ENCODE data around the gene ASB5.

Gene ASB5

GRCh38 chr4:176229645-176230044 lies 39.4 kb downstream of the ASB5 start:
- TF ChIP-seq POLR2AphosphoS5 (IDR thresholded peaks at IDR 0.05; ENCODE audit: low read depth, low read length) (no peak), TAF1 (IDR thresholded peaks at IDR 0.05; ENCODE audit: borderline replicate concordance, insufficient read depth, low read length) (no peak), REST (IDR thresholded peaks at IDR 0.05; ENCODE audit: insufficient read depth in 1 of 2, low read depth in 2 of 2, low read length in 2 of 2) (no peak), SIN3A (IDR thresholded peaks at IDR 0.05; ENCODE audit: borderline replicate concordance, insufficient read depth, low read length) (no peak), FOXP2 (optimal IDR thresholded peaks at IDR 0.05; ENCODE audit: borderline replicate concordance, extremely low read depth, extremely low read length, insufficient read depth) (no peak)

- TF ChIP-seq FOXP2 (optimal IDR thresholded peaks at IDR 0.05; ENCODE audit: borderline replicate concordance, extremely low read depth, extremely low read length, insufficient read depth) (no peak), POLR2AphosphoS5 (IDR thresholded peaks at IDR 0.05; ENCODE audit: low read depth, low read length) (no peak), TAF1 (IDR thresholded peaks at IDR 0.05; ENCODE audit: borderline replicate concordance, insufficient read depth, low read length) (no peak), REST (IDR thresholded peaks at IDR 0.05; ENCODE audit: insufficient read depth in 1 of 2, low read depth in 2 of 2, low read length in 2 of 2) (no peak), SIN3A (IDR thresholded peaks at IDR 0.05; ENCODE audit: borderline replicate concordance, insufficient read depth, low read length) (no peak)
Measured at GRCh38 chr4:176226736-176227135, 42.3 kb downstream of the ASB5 start.

- TF ChIP-seq REST (IDR thresholded peaks at IDR 0.05; ENCODE audit: insufficient read depth in 1 of 2, low read depth in 2 of 2, low read length in 2 of 2) (no peak), FOXP2 (optimal IDR thresholded peaks at IDR 0.05; ENCODE audit: borderline replicate concordance, extremely low read depth, extremely low read length, insufficient read depth) (no peak), POLR2AphosphoS5 (IDR thresholded peaks at IDR 0.05; ENCODE audit: low read depth, low read length) (no peak), TAF1 (IDR thresholded peaks at IDR 0.05; ENCODE audit: borderline replicate concordance, insufficient read depth, low read length) (no peak), SIN3A (IDR thresholded peaks at IDR 0.05; ENCODE audit: borderline replicate concordance, insufficient read depth, low read length) (no peak)
Measured at GRCh38 chr4:176223561-176223960, 45.5 kb downstream of the ASB5 start.

- TF ChIP-seq FOXP2 (optimal IDR thresholded peaks at IDR 0.05; ENCODE audit: borderline replicate concordance, extremely low read depth, extremely low read length, insufficient read depth) (no peak), REST (IDR thresholded peaks at IDR 0.05; ENCODE audit: insufficient read depth in 1 of 2, low read depth in 2 of 2, low read length in 2 of 2) (no peak), SIN3A (IDR thresholded peaks at IDR 0.05; ENCODE audit: borderline replicate concordance, insufficient read depth, low read length) (no peak), POLR2AphosphoS5 (IDR thresholded peaks at IDR 0.05; ENCODE audit: low read depth, low read length) (no peak), TAF1 (IDR thresholded peaks at IDR 0.05; ENCODE audit: borderline replicate concordance, insufficient read depth, low read length) (no peak)
Measured at GRCh38 chr4:176222149-176222548, 46.9 kb downstream of the ASB5 start.

GRCh38 chr4:176217510-176217909 lies 51.5 kb downstream of the ASB5 start:
- no peak for TF ChIP-seq FOXP2 (optimal IDR thresholded peaks at IDR 0.05; ENCODE audit: borderline replicate concordance, extremely low read depth, extremely low read length, insufficient read depth)
- TF ChIP-seq SIN3A (IDR thresholded peaks at IDR 0.05; ENCODE audit: borderline replicate concordance, insufficient read depth, low read length) = no peak
- TF ChIP-seq POLR2AphosphoS5 (IDR thresholded peaks at IDR 0.05; ENCODE audit: low read depth, low read length) = no peak
- TF ChIP-seq REST (IDR thresholded peaks at IDR 0.05; ENCODE audit: insufficient read depth in 1 of 2, low read depth in 2 of 2, low read length in 2 of 2) = no peak
- TF ChIP-seq TAF1 (IDR thresholded peaks at IDR 0.05; ENCODE audit: borderline replicate concordance, insufficient read depth, low read length) = no peak
